Measurements from ENCODE around the gene AOC1.
"Not testable (repeated sequence)": the region's sequence is repeated elsewhere in the genome, so short reads cannot be mapped to it uniquely, and the experiment has no call there.

- not testable (repeated sequence) for TF ChIP-seq PATZ1 (CRISPR knock-in tag; IDR thresholded peaks at IDR 0.05; ENCODE audit: borderline replicate concordance); ESRRG (CRISPR knock-in tag; IDR thresholded peaks at IDR 0.05); ZNF8 (CRISPR knock-in tag; IDR thresholded peaks at IDR 0.05); TSHZ2 (CRISPR knock-in tag; IDR thresholded peaks at IDR 0.05)
These were observed 58.1 kb downstream of the AOC1 start for GRCh38 chr7:150910305-150910995.
